LNCaP clone FGC (cell line): Measurements from ENCODE around the gene TMEM200B.
"Not testable (repeated sequence)": the region's sequence is repeated elsewhere in the genome, so short reads cannot be mapped to it uniquely, and the experiment has no call there.

Experiments used
- DNase-seq: peaks from one replicate; pipeline ENCODE4 v3.0.0-alpha.2; 2011; ENCODE audit warnings: low read depth
- H3K4me3 ChIP-seq: 2 replicates; pipeline ENCODE4 v1.5.1; 2011; ENCODE audit warnings: mild to moderate bottlenecking, low read depth, low read length, control low read depth
- TF ChIP-seq, protein P1 (sequence below): IDR thresholded peaks from 2 replicates; pipeline ENCODE4 v1.5.1; 2012; ENCODE audit warnings: mild to moderate bottlenecking; ENCODE audit not compliant: control insufficient read depth, insufficient read depth; ENCODE audit errors: extremely low read depth

TMEM200B gene

DNA sequence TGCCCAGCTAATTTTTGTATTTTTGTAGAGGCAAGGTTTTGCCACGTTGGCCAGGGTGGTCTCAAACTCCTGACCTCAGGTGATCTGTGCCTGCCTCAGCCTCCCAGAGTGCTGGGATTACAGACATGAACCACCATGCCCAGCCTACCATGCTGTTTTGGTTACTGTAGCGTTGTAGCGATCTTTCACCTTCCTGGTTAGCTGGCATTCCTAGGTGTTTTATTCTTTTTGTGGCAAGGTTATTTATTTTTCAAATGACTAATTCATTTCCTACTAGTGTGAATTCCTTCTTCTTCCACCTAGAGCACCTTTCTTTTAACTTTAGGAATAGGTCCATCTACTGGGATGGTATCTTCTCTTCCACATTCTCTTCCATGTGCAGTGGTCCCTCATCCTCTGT is 29.3 kb downstream of the TMEM200B start:
- TF ChIP-seq, protein P1, sequence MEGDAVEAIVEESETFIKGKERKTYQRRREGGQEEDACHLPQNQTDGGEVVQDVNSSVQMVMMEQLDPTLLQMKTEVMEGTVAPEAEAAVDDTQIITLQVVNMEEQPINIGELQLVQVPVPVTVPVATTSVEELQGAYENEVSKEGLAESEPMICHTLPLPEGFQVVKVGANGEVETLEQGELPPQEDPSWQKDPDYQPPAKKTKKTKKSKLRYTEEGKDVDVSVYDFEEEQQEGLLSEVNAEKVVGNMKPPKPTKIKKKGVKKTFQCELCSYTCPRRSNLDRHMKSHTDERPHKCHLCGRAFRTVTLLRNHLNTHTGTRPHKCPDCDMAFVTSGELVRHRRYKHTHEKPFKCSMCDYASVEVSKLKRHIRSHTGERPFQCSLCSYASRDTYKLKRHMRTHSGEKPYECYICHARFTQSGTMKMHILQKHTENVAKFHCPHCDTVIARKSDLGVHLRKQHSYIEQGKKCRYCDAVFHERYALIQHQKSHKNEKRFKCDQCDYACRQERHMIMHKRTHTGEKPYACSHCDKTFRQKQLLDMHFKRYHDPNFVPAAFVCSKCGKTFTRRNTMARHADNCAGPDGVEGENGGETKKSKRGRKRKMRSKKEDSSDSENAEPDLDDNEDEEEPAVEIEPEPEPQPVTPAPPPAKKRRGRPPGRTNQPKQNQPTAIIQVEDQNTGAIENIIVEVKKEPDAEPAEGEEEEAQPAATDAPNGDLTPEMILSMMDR = no peak
- no peak for DNase-seq
- H3K4me3 ChIP-seq = no peak overlapping the region

DNA sequence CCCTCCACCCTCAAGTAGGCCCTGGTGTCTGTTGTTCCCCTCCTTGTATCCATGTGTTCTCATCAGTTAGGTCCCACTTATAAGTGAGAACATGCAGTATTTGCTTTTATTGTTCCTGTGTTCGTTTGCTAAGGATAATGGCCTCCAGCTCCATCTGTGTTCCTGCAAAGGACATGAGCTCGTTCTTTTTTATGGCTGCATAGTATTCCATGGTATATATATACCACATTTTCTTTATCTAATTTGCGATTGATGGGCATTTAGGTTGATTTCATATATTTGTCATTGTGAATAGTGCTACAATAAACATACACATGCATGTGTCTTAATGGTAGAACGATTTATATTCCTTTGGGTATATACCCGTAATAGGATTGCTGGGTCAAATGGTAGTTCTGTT is 31.0 kb downstream of the TMEM200B start:
- not testable (repeated sequence) for DNase-seq, H3K4me3 ChIP-seq

DNA sequence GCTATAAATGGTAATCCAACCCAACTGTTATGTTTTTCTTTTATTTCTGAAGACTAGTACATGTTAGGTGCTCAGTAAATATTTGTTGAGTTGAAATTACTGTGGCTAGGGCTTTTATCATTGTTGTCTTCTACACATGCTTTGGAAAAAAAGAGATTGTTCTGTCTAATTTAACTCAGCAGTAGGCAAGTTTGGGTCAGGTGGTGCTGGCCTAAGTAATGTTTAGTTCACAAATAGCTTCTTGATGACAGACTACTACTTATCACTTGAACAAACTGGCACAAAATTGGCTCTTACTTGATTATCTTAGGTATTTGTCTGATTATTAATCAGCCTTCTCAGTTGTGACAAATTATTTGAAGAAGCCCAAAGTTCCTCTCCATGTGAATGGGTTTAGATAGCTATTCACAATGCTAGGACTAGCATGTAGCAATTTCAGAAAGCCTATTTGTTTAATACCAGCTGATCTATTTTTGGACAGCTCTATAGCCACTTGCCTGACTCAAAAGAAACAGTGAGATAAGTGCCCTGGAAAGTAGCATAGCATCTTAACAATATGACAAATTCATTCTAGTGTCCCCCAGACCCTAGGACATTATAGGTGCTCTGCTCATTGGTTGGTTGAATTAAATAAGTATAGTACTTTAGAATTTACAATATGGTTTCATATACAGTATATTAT is 32.6 kb downstream of the TMEM200B start:
- no peak overlapping the region for H3K4me3 ChIP-seq
- no peak for DNase-seq
- TF ChIP-seq, protein P1 = no peak

DNA sequence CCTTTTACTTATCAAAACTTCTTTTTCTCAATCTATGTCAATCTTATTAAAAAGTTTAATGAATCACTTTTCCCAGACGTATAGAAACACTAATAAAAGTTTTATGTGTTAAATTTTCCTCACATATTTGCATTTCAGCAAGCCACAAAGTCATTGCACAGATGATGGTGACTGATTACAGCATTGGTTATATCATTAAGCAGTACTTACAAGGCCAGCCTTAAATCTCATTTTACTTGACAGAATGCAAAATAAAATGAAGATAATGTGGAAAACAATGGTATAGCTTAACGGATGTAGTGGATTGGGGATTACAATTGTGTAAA is 39.5 kb downstream of the TMEM200B start:
- peak; percentile 59 for DNase-seq
- TF ChIP-seq, protein P1 = no peak
- H3K4me3 ChIP-seq = no peak overlapping the region

DNA sequence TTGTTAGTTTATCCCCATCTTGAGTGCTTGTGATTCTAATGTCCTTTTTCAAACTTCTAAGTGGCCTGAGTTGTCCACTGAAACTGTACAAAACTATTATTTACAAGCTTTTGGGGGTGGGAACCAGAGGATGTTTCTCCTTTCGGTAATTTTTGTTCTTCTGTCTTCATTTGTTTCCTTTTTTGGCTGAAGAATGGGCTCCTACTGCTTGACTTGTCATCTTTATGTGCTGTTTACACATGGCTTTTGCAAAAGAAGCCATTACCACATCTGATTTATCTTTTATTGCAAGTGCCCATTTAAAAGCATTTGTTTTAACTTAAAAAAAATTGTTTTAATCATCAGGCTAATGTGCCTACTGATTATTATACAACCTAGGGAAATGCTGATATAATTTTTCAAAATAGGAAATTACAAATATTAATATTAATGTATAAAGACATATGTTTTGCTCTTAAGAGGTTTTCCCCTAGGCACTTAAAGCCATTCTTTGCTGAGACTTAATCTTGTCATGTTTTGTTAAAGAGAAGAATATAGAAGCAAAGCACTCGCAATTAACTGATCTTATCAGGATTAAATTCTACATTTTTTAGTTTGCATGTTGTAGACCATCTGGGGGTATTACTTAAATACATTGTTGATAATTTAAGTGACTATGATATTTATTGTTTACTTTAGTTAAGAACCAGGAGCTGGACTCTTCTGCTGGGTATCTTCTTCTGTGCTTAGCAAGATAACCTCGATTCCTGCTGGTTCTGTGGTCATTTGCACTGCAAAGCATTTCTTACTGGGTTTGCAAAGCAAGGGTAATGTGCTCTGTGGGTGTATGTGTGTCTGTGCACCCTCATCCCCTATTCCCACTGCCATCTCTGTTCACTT is 40.1 kb downstream of the TMEM200B start:
- DNase-seq = peak; percentile 21
- TF ChIP-seq, protein P1 = no peak

DNA sequence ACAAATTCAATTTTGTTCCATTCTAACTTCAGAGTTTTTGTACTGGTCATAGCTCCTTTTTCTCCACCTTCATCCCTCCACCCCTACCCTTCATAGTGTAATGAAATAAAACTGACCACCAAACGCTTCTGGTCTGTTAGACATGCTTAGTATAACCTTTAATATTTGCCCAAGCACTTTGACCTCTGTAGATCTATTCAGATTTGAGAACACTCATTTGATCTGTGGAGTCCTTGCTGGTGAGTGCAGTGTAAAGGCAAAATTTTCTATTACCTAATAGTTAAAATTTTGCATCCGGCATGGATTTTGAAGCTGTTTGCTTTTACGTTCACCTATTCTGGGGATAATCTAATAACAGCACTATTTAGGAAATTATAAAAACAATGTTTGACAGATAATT is 41.2 kb downstream of the TMEM200B start:
- no peak for DNase-seq
- TF ChIP-seq, protein P1 = no peak
- no peak overlapping the region for H3K4me3 ChIP-seq

More for the DNA sequence above, 40.1 kb downstream of the TMEM200B start:
- H3K4me3 ChIP-seq = no peak overlapping the region

DNA sequence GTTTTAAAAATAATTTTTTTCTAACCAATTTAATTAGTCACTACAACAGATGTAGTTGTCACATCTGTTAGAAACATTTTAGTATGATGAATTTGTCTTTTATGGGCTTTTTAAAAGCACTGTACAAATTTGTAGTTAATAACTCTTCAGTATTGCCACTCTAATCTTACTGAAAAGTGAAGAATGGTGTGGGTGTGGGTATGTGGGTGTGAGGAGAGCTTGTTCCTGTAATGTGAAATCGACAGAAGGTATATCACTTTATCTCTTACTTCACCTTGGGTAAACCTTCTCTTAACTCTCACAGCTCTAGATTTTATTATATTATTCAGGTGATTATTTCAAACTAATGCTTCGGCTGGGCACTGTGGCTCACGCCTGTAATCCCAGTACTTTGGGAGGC is 42.5 kb downstream of the TMEM200B start:
- no peak for DNase-seq
- TF ChIP-seq, protein P1 = no peak
- no peak overlapping the region for H3K4me3 ChIP-seq

DNA sequence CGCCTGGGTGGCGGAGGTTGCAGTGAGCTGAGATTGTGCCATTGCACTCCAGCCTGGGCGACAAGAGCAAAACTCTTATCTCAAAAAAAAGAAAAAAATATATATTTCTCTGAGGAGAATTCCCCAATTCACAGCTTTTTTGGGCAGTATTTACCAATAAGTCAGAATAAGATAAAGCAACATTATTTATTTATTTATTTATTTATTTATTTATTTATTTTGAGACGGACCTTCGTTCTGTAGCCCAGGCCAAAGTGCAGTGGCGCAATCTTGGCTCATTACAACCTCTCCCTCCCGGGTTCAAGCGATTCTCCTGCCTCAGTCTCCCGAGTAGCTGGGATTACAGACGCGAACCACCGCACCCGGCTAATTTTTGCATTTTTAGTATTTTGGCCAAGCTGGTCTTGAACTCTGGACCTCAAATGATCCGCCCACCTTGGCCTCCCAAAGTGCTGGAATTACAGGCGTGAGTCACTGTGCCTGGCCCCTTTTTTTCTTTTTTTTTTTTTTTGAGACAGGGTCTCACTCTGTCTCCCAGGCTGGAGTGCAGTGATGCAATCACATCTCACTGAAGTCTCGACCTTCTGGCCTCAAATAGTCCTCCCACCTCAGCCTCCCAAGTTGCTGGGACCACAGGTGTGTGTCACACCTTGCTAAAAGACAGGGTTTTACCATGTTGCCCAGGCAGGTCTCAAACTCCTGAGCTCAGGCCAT is 43.6 kb downstream of the TMEM200B start:
- not testable (repeated sequence) for DNase-seq, H3K4me3 ChIP-seq
